Fibroblast of lung (primary cell): Measurements from ENCODE around the gene FOXRED1. TPM values are rescaled to one million over a fixed set of nuclear protein-coding genes. Genes with fewer than 3 reads are reported as not detected.

Source experiments
- DNase-seq, 2 donors: peaks; one replicate each; pipeline versions ENCODE4 v3.0.0 to v3.0.0-alpha.2; 2010; ENCODE audit warnings: low read depth in 2 of 2
- H2AFZ ChIP-seq: 2 replicates; pipeline ENCODE4 v1.5.1; 2012; ENCODE audit warnings: low read length, control low read depth, inconsistent platforms
- H3K27ac ChIP-seq: 2 replicates; pipeline ENCODE4 v1.5.1; 2011; ENCODE audit warnings: low read length, control low read depth; ENCODE audit not compliant: insufficient read depth
- H3K27me3 ChIP-seq: 2 replicates; pipeline ENCODE4 v1.5.1; 2011; ENCODE audit warnings: mild to moderate bottlenecking, low read length; ENCODE audit not compliant: control insufficient read depth, insufficient read depth
- H3K36me3 ChIP-seq: 2 replicates; pipeline ENCODE4 v1.5.1; 2011; ENCODE audit warnings: low read length; ENCODE audit not compliant: control insufficient read depth, insufficient read depth
- H3K4me1 ChIP-seq: 2 replicates; pipeline ENCODE4 v1.5.1; 2011; ENCODE audit warnings: low read length; ENCODE audit not compliant: control insufficient read depth, insufficient read depth; ENCODE audit errors: extremely low read depth
- H3K4me2 ChIP-seq: 2 replicates; pipeline ENCODE4 v1.5.1; 2011; ENCODE audit warnings: low read length, control low read depth; ENCODE audit not compliant: insufficient read depth; ENCODE audit errors: extremely low read depth
- H3K4me3 ChIP-seq, 4 experiments: fragments of 200-600 bp in 1 of 4; sonication (generic) in 1 of 4; replicated peaks in 1 of 4; 2 replicates each; pipeline ENCODE4 v1.5.1; 2011 to 2016; ENCODE audit warnings: low read length in 4 of 4, low read depth in 3 of 4, mild to moderate bottlenecking in 3 of 4, control low read depth in 2 of 4, inconsistent platforms in 1 of 4, mixed read lengths in 1 of 4; ENCODE audit not compliant: insufficient read depth in 1 of 4; ENCODE audit errors: control extremely low read depth in 1 of 4
- H3K79me2 ChIP-seq: 2 replicates; pipeline ENCODE4 v1.5.1; 2012; ENCODE audit warnings: mild to moderate bottlenecking, low read length, inconsistent platforms; ENCODE audit not compliant: control insufficient read depth, insufficient read depth
- H3K9ac ChIP-seq: 2 replicates; pipeline ENCODE4 v1.5.1; 2011; ENCODE audit warnings: mild to moderate bottlenecking, low read length, control low read depth; ENCODE audit not compliant: insufficient read depth
- H3K9me3 ChIP-seq: 2 replicates; pipeline ENCODE4 v1.5.1; 2012; ENCODE audit warnings: low read depth, low read length; ENCODE audit not compliant: control insufficient read depth, insufficient read depth
- H4K20me1 ChIP-seq: 2 replicates; pipeline ENCODE4 v1.5.1; 2011; ENCODE audit warnings: low read length; ENCODE audit not compliant: control insufficient read depth, insufficient read depth; ENCODE audit errors: extremely low read depth
- CTCF ChIP-seq, 2 donors: IDR thresholded peaks in 1 of 2; conservative IDR thresholded peaks in 1 of 2; 1 replicate in 1 of 2; 2 replicates in 1 of 2; pipeline ENCODE4 v1.5.1; 2011 to 2012; ENCODE audit warnings: low read length in 2 of 2, control low read depth in 1 of 2, inconsistent platforms in 1 of 2, low read depth in 1 of 2, mild to moderate bottlenecking in 1 of 2
- EZH2 ChIP-seq: IDR thresholded peaks from 2 replicates; pipeline ENCODE4 v1.5.1; 2012; ENCODE audit warnings: low read length, control low read depth, mild to moderate bottlenecking; ENCODE audit errors: missing control alignments
- polyA plus RNA-seq, 2 donors: library from polyadenylated mRNA; depleted of rRNA in 1 of 2; stranded (reverse) in 1 of 2; unstranded in 1 of 2; fragments of >200 nt; gene quantifications; 2 replicates each; pipeline ENCODE4 v1.2.1, GENCODE V29; 2011 to 2012; ENCODE audit warnings: missing spikeins in 1 of 2
- total RNA-seq: library from RNA; depleted of rRNA; stranded (reverse); fragments of >200 nt; gene quantifications from 2 replicates; pipeline ENCODE4 v1.2.1, GENCODE V29; 2014

FOXRED1 gene
- total and polyA plus RNA-seq, 2 donors (not counting 1 experiment from before 2014, with no cell fraction given), result 8.6 to 8.8 TPM

- TF ChIP-seq EZH2 (no peak), CTCF (conservative IDR thresholded peaks at IDR 0.05 in 1 of 2, IDR thresholded peaks at IDR 0.05 in 1 of 2; ENCODE audit: low read depth in 1 of 2, low read length in 2 of 2) (no peak)
- peaks cover 2% of the 10 kb centered on the region for H3K4me1 ChIP-seq
- H2AFZ ChIP-seq, result no peak overlapping the region
- H3K4me3 ChIP-seq, result peak overlapping the region; percentile 86 to 99 (median 98)
- no peaks in the 10 kb centered on the region for H3K9me3 ChIP-seq
- peak overlapping the region; percentile 88 for H3K4me2 ChIP-seq
- H3K79me2 ChIP-seq, result peaks cover 26% of the 10 kb centered on the region
- no peaks in the 10 kb centered on the region for H4K20me1 ChIP-seq
- DNase-seq, result no peak
- H3K27me3 ChIP-seq, result no peaks in the 10 kb centered on the region
- H3K27ac ChIP-seq, result peak overlapping the region; percentile 90
- peaks cover 37% of the 10 kb centered on the region for H3K36me3 ChIP-seq
- H3K9ac ChIP-seq, result peak overlapping the region; percentile 97
Observed at GRCh38 chr11:126267650-126268049, 1.3 kb upstream of the FOXRED1 start.

GRCh38 chr11:126268361-126268707, 620 bp upstream of the FOXRED1 start:
- H3K27ac ChIP-seq, result peak overlapping the region; percentile 90
- H3K36me3 ChIP-seq, result peaks cover 35% of the 10 kb centered on the region
- no peaks in the 10 kb centered on the region for H3K9me3 ChIP-seq
- H4K20me1 ChIP-seq, result no peaks in the 10 kb centered on the region
- peaks cover 26% of the 10 kb centered on the region for H3K79me2 ChIP-seq
- no peak for TF ChIP-seq EZH2
- TF ChIP-seq CTCF (conservative IDR thresholded peaks at IDR 0.05 in 1 of 2, IDR thresholded peaks at IDR 0.05 in 1 of 2; ENCODE audit: low read depth in 1 of 2, low read length in 2 of 2), result no peak
- H3K27me3 ChIP-seq, result no peaks in the 10 kb centered on the region
- peak overlapping the region; percentile 97 for H3K9ac ChIP-seq
- no peak for DNase-seq
- peaks cover 2% of the 10 kb centered on the region for H3K4me1 ChIP-seq
- peak overlapping the region; percentile 88 for H3K4me2 ChIP-seq
- peak overlapping the region; percentile 64 for H2AFZ ChIP-seq
- peak overlapping the region; percentile 86 to 99 (median 98) for H3K4me3 ChIP-seq

GRCh38 chr11:126277322-126277721, 8.4 kb downstream of the FOXRED1 start:
- no peaks in the 10 kb centered on the region for H3K27me3 ChIP-seq
- H4K20me1 ChIP-seq, result no peaks in the 10 kb centered on the region
- H3K4me1 ChIP-seq, result peaks cover 3% of the 10 kb centered on the region
- H3K79me2 ChIP-seq, result no peaks in the 10 kb centered on the region
- no peaks in the 10 kb centered on the region for H3K9me3 ChIP-seq
- no peak for TF ChIP-seq CTCF (conservative IDR thresholded peaks at IDR 0.05 in 1 of 2, IDR thresholded peaks at IDR 0.05 in 1 of 2; ENCODE audit: low read depth in 1 of 2, low read length in 2 of 2)
- TF ChIP-seq EZH2, result no peak
- H3K4me3 ChIP-seq, result no peak overlapping the region
- peaks cover 11% of the 10 kb centered on the region for H3K36me3 ChIP-seq
- H3K4me2 ChIP-seq, result no peak overlapping the region
- H3K27ac ChIP-seq, result no peak overlapping the region
- no peak for DNase-seq
- H3K9ac ChIP-seq, result no peak overlapping the region
- no peak overlapping the region for H2AFZ ChIP-seq
